Left kidney (tissue), 2 donors: ENCODE measurements around the gene SLC37A1. TPM values are rescaled to one million over a fixed set of nuclear protein-coding genes. Genes with fewer than 3 reads are reported as not detected.

Experiments used
- DNase-seq: peaks from one replicate; pipeline ENCODE4 v3.0.0-alpha.2; 2013
- polyA plus RNA-seq: library from polyadenylated mRNA; unstranded; fragments of 120-200 nt; gene quantifications from one replicate; pipeline ENCODE4 v1.2.1, GENCODE V29; 2013; ENCODE audit not compliant: insufficient read length

The SLC37A1 gene
- polyA plus RNA-seq, 1 donor = 8.0 TPM

DNA sequence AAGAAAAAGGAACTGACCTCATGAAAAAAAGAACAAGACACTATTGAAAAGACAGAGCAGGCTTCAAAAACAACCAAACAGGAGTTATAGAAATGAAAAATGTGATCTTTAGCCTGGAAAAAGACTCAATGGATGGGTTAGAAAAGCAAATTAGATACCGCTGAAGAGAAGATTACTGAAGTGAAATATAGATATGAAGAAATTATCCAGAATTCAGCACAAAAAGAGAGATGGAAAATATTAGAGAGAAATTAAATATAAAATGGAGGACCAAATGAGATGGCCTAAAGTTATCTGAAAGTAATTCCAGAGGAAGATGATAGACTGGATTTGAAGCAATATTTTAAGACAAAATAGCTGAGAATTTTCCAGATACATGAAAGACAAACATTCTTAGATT is 63.0 kb downstream of the SLC37A1 start:
- DNase-seq = no peak

GRCh38 chr21:42578034-42578433 is 64.4 kb downstream of the SLC37A1 start:
- DNase-seq = no peak

DNA sequence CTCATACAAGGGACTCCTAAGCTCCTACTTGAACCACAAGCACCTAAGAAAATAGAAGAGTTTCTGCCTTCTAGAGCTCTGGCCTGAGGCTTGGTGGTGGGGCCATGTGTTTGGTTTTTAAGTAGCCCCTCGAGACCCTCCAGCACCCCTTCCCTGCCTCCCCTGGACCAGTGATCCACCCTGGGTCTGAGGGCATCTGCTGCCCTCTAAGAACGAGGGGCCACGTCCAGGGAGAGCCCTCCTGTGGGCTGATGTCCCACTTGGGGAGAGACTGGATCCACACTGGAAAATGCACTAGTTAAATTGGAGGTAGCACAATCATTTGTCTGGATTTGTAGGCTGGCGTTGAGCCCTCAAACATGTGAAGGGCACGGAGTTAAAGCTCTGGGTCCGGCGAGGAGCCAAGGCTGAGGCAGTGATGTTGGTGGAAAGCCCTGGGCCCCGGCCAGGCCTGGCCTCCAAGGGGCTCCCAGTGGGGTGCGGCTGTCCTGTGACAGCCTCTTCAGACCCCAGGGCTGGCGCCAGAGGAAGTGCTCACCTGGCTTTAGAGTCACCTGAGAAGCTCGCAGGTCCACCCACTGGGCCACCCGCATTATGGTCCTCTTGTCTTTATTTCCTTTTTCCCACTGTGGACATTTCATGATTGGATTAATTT is 65.2 kb downstream of the SLC37A1 start:
- DNase-seq = no peak

DNA sequence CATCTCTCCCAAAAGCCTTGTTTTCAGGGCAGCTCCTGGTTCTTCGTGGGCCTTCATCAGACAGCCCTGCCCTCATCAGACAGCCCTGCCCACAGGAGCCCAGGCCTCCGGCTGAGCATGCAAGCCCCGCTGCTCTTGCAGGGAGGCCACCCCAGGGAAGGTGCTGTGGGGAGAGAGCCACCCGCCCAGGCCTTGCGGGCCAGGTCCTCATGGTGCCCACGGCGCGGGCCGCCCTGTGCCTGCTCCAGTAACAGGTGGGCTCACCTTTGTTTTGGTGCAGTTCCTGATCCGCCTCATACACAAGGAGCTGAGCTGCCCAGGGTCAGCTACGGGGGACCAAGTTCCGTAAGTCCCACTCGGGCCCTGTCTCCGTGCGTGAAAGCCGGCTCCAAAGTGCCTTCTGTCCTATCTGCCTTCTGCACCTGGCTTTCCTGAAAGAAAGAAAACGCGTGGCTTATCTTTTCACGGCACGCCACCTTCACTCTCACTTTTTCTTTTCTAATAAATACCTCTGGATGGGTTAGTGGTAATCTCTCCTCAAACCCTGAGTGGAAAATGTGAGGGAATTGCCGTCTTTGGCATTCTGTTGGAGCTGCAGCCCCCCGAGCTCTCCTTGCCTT is 65.9 kb downstream of the SLC37A1 start:
- DNase-seq = no peak

DNA sequence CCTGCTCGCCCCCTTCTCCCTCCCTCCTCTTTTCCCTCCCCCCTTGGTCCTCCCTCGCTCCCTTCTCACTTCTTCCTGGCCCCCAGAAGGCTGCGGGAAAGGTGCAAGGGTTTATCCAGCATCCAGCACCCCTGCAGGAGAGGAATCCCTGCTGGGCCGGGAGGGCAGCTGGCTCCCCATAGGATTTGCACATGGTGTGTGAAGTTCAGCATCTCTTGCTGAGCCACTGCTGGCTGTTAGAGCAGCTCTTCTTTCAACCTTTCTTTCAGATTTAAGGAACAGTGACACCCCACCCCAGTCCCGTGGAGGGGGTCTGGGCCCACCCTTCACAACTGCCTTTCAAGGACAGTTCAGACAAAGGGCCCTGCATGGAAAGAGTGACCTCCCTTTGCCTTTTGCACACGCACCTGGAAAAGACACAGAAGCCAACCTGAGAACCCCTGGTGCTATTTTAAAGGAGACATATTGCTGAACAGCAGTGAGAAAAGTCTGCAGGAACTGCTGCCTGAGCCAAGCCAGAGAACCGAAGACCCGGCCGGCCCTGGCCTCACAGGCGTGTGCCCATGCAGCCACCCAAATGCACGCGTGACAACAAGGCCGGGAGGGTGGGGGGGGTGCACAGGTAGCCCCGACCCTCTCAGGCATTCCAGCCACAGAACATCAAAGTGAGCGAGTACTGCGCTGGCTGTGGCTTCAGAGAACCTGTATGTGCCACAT is 66.6 kb downstream of the SLC37A1 start:
- DNase-seq = no peak

DNA sequence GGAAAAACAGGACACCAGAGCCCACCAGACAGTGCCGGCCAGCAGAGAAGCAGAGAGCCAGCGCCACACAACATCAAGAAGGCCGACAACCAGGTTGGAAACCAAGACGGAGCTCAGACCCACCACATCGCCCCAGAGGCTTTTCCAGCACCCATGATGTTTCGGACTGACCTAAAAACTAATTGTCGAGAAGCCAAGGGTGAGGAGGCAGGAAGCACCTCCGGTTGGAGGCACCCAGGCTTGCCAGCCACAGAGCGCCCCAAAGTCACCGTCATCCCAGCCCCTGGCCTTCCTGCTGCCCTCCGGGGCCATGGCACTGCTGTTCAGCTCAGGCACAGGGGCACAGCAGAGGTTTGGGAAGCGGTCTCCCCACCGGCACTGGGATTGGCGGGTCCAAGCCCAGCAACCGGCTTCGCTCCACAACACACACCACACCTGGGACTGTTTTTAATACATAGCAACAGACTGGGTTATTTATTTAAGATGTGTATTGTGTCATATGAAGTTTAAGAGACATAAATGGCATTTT is 67.2 kb downstream of the SLC37A1 start:
- DNase-seq = no peak

DNA sequence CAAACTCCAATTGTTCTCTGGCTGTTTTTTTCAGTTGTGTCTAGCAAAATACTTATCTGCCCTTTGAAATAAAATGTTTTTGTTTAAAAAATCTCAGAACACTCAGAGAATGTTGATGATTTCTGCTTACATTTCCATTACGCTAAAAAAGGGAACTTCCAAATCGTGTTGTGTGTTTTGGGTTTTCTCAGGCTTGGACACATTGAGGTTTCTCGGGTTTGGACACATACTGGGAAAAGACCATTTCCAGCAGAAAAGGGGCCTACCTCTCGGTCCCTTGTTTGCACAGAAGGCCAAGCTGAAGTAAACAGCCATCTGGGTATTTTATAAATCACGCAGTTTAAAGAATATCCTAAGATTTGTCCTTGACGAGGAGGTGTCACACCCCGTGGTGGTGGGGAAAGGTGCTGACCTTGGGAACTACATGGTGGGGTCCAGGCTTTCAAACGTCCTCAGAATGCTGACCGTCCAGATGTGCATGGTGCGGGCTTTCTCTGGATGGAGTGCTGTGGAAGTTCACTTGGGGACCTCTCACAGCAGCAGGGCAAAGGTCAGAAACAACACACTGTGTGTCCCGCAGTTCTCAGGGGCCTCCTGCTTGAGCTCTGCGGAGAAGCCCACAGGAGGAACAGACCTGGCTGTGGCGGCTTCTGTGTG is 67.8 kb downstream of the SLC37A1 start:
- DNase-seq = no peak

GRCh38 chr21:42581993-42582786 is 68.5 kb downstream of the SLC37A1 start:
- DNase-seq = no peak

GRCh38 chr21:42582787-42583476 is 69.3 kb downstream of the SLC37A1 start:
- DNase-seq = no peak

DNA sequence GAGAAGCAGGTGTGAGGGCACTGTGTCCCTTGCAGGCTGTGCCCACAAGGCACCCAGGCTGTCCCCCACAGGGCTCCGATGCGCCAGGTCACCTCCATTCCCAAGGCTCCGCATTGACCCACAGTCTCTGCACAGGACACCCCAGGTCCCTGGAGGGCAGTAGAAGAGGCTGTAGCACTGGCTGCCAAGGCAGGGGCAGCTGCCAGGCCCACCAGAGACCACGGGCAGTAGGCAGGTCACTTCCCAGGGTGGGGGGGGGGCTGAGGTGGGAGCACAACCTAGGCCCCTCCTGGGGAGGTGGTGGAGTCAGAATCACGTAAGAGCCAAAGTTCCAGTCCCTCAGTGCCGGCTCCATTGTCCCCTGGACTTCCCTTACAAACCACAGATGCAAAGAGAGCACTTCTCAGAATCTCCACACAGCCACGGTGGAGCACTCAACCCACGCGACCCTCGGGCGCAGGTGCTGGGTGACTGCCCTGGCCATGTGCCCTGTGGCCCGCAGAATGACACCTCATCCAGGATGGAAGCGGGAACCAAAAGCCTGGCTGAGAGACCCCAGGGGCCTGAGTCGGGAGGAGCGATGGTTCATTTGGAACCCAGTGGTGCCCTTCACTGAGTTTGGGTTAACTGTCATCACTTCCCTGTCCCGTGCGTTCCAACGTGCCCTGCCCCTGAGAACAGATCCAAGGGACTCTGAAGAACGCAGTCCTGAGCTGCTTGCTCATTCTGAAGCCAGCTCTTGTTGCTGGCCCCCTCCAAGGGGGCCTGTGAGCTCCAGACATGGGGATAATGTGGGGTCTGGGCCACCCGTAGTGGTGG is 70.0 kb downstream of the SLC37A1 start:
- DNase-seq = no peak

DNA sequence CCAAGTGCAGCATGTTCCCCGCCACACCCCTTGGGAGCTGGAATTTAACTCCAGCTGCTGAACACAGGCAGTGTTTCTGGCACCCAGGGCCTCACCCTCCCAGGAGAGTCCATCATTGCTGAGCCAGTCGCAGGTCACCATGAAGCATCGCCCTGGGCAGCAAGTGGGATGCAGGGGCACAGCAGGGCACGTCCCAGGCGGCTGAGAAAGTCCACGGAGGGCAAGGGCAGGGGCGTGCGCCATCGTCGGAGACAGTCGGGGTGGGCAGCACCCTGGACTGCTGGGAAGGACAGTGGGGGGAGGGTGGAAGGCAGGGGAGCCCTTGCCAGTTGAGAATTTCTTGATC is 70.6 kb downstream of the SLC37A1 start:
- DNase-seq = no peak

DNA sequence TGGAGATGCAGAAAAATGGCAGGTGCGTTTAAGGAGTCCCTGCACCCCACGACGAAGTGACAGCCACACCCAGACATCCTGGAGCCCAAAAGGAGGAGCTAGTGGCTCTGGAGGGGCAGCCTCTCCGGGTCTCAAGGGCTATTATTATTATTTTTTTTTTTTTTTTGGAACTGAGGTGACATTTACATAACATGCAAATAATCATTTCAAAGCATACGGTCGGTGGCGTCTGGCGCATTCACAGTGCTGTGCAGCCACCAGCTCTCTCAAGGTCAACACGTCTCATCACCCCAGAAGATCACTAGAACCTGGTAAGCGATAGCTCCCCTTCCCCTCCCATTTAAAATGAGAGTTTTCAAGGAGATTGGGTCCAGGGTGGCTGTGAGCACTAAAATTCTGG is 72.2 kb downstream of the SLC37A1 start:
- no peak for DNase-seq

DNA sequence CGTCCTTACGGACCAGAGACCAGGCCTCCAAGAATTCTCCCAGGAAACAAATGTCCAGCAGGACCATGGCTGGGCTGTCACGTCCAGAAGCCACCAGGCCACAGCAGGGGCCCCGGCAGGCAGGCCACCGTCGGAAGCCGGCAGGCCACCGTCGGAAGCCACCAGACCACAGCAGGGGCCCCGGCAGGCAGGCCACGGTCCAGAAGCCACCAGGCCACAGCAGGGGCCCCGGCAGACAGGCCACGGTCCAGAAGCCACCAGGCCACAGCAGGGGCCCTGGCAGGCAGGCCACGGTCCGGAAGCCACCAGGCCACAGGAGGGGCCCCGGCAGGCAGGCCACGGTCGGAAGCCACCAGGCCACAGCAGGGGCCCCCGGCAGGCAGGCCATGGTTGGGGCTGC is 72.8 kb downstream of the SLC37A1 start:
- no peak for DNase-seq

GRCh38 chr21:42587036-42587435 is 73.4 kb downstream of the SLC37A1 start:
- no peak for DNase-seq

GRCh38 chr21:42590431-42591131 is 76.9 kb downstream of the SLC37A1 start:
- no peak for DNase-seq

DNA sequence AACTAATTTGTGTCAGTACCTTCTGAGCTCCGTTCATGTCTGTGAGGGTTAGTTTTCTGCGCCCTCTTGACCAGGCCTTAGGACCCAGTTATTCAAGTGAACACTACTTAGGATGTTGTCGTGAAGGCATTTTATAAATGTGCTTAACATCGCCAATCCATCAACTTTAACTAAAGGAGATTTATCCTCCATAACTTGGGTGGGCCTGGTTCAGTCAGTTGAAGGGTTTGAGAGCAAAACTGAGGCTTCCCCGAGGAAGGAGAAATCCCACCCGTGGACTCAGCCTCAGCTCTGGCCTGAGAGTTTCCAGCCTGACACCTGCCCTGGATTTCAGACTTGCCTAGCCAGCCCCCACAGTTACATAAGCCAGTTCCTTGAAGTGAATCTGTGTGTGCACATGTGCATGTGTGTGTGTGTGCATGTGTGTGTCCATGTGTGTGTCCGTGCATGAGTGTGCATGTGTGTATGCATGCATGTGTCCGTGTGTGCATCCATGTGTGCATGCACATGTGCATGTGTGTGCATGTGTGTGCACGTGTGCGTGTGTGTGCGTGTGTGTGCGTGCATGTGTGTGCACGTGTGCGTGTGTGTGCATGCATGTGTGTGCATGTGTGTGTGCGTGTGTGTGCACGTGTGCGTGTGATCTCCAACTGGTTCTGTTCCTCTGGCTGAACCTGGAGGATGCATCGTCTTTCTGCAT is 77.7 kb downstream of the SLC37A1 start:
- DNase-seq = no peak

- no peak for DNase-seq
Measured at GRCh38 chr21:42592156-42592820, 78.6 kb downstream of the SLC37A1 start.

DNA sequence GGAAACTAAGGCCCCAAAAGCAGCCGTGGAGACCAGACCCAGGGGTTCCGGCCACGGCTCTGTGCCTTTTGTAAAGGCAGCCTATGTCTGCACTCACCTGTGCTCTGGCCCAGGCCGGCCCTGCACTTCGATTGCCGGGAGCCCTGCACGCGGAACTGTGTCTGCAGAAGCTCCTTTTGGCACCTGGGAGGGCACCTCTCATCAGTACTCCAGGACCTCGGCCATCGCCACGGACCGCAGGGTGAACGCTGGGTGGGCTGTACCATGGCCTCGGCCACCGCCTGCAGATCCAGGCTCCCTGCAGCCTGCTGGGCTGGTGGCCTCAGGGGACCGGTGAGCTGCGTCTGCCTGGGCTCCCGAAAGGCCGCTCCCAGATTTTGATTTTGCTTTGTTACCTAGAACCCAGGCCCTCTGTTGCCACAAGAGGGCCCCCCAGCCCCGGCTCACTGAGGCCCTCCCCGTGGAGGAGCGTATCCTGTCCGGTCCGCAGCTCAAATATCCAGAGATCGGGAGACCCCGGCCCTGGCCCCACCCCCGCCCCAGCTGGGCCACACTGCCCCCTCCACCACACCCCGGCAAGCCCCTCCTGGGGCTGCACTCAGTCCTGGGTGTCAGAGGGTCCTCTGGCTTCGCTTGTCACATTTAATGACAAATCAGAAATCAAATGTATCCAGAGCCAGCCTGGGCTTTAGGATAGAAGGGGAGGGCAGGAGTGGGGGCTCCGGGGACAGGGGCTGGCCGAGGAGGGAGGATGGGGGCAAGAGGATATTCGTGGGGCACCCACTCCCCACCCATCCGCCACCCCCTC is 79.6 kb downstream of the SLC37A1 start:
- DNase-seq = peak; percentile 78
